ENCODE measurements around the gene RASSF4.

The RASSF4 gene

GRCh38 chr10:44988957-44989585, 29.5 kb downstream of the RASSF4 start:
- Histone ChIP-seq H3K27ac (ENCODE audit: poor library complexity, severe bottlenecking) (no peak overlapping the region), H3K4me1 (ENCODE audit: insufficient read depth, poor library complexity, severe bottlenecking) (no peaks in the 10 kb centered on the region), H3K36me3 (ENCODE audit: low read depth) (no peaks in the 10 kb centered on the region), H3K4me3 (ENCODE audit: severe bottlenecking) (no peak overlapping the region), H3K9me3 (ENCODE audit: severe bottlenecking) (no peaks in the 10 kb centered on the region), H3K27me3 (ENCODE audit: insufficient read depth, poor library complexity, severe bottlenecking) (no peaks in the 10 kb centered on the region)
- ATAC-seq (ENCODE audit: low read depth) (no peak), DNase-seq (ENCODE audit: low spot score) (no peak)
- TF ChIP-seq CTCF (IDR thresholded peaks at IDR 0.05; ENCODE audit: poor library complexity, severe bottlenecking): no peak

- H3K4me1 ChIP-seq (ENCODE audit: insufficient read depth, poor library complexity, severe bottlenecking): no peaks in the 10 kb centered on the region
- no peak overlapping the region for H3K4me3 ChIP-seq (ENCODE audit: severe bottlenecking)
- TF ChIP-seq CTCF (IDR thresholded peaks at IDR 0.05; ENCODE audit: poor library complexity, severe bottlenecking): no peak
- no peaks in the 10 kb centered on the region for H3K36me3 ChIP-seq (ENCODE audit: low read depth)
- no peak overlapping the region for H3K27ac ChIP-seq (ENCODE audit: poor library complexity, severe bottlenecking)
- DNase-seq (ENCODE audit: low spot score): no peak
- no peaks in the 10 kb centered on the region for H3K27me3 ChIP-seq (ENCODE audit: insufficient read depth, poor library complexity, severe bottlenecking)
- ATAC-seq (ENCODE audit: low read depth): no peak
- H3K9me3 ChIP-seq (ENCODE audit: severe bottlenecking): no peaks in the 10 kb centered on the region
Measured at GRCh38 chr10:44989597-44990301, 30.1 kb downstream of the RASSF4 start.

- Histone ChIP-seq H3K27ac (ENCODE audit: poor library complexity, severe bottlenecking) (no peak overlapping the region), H3K27me3 (ENCODE audit: insufficient read depth, poor library complexity, severe bottlenecking) (no peaks in the 10 kb centered on the region), H3K4me3 (ENCODE audit: severe bottlenecking) (no peak overlapping the region), H3K36me3 (ENCODE audit: low read depth) (no peaks in the 10 kb centered on the region), H3K9me3 (ENCODE audit: severe bottlenecking) (no peaks in the 10 kb centered on the region), H3K4me1 (ENCODE audit: insufficient read depth, poor library complexity, severe bottlenecking) (no peaks in the 10 kb centered on the region)
- ATAC-seq (ENCODE audit: low read depth): no peak
- no peak for TF ChIP-seq CTCF (IDR thresholded peaks at IDR 0.05; ENCODE audit: poor library complexity, severe bottlenecking)
- DNase-seq (ENCODE audit: low spot score): no peak
Measured at GRCh38 chr10:44990302-44990655, 30.7 kb downstream of the RASSF4 start.

GRCh38 chr10:44990965-44991364, 31.4 kb downstream of the RASSF4 start:
- Histone ChIP-seq H3K27ac (ENCODE audit: poor library complexity, severe bottlenecking) (no peak overlapping the region), H3K4me1 (ENCODE audit: insufficient read depth, poor library complexity, severe bottlenecking) (no peaks in the 10 kb centered on the region), H3K36me3 (ENCODE audit: low read depth) (no peaks in the 10 kb centered on the region), H3K9me3 (ENCODE audit: severe bottlenecking) (no peaks in the 10 kb centered on the region), H3K4me3 (ENCODE audit: severe bottlenecking) (no peak overlapping the region), H3K27me3 (ENCODE audit: insufficient read depth, poor library complexity, severe bottlenecking) (no peaks in the 10 kb centered on the region)
- no peak for DNase-seq (ENCODE audit: low spot score)
- no peak for TF ChIP-seq CTCF (IDR thresholded peaks at IDR 0.05; ENCODE audit: poor library complexity, severe bottlenecking)
- no peak for ATAC-seq (ENCODE audit: low read depth)

- no peak for ATAC-seq (ENCODE audit: low read depth)
- TF ChIP-seq CTCF (IDR thresholded peaks at IDR 0.05; ENCODE audit: poor library complexity, severe bottlenecking): no peak
- DNase-seq (ENCODE audit: low spot score): no peak
- Histone ChIP-seq H3K4me1 (ENCODE audit: insufficient read depth, poor library complexity, severe bottlenecking) (no peaks in the 10 kb centered on the region), H3K9me3 (ENCODE audit: severe bottlenecking) (no peaks in the 10 kb centered on the region), H3K27me3 (ENCODE audit: insufficient read depth, poor library complexity, severe bottlenecking) (no peaks in the 10 kb centered on the region), H3K36me3 (ENCODE audit: low read depth) (no peaks in the 10 kb centered on the region), H3K4me3 (ENCODE audit: severe bottlenecking) (no peak overlapping the region), H3K27ac (ENCODE audit: poor library complexity, severe bottlenecking) (no peak overlapping the region)
Measured at GRCh38 chr10:44991571-44991970, 32.0 kb downstream of the RASSF4 start.

Data from RWPE2 (cell line).